HepG2 (cell line): ENCODE results near the gene CRISPLD2. TPM values are rescaled to one million over a fixed set of nuclear protein-coding genes. Genes with fewer than 3 reads are reported as not detected.

Experiments used
- AKNA ChIP-seq: sonication (generic); formaldehyde crosslinking; IDR thresholded peaks from 2 replicates; pipeline ENCODE4 v1.4.0; 2020; ENCODE audit warnings: missing genetic modification reagents, borderline replicate concordance
- ARHGAP35 ChIP-seq: sonication (generic); formaldehyde crosslinking; IDR thresholded peaks from 2 replicates; pipeline ENCODE4 v1.9.0; 2022; ENCODE audit warnings: mild to moderate bottlenecking, inconsistent platforms, moderate library complexity, missing genetic modification reagents, borderline replicate concordance
- GATAD1 ChIP-seq: IDR thresholded peaks from 2 replicates; pipeline ENCODE4 v1.6.1; 2016; ENCODE audit warnings: missing genetic modification reagents, missing compliant biosample characterization
- KDM3A ChIP-seq: IDR thresholded peaks from 2 replicates; pipeline ENCODE4 v1.6.1; 2018; ENCODE audit warnings: low read depth, missing compliant biosample characterization
- NRL ChIP-seq: sonication (generic); formaldehyde crosslinking; IDR thresholded peaks from 2 replicates; pipeline ENCODE4 v1.5.0; 2020; ENCODE audit warnings: missing genetic modification reagents, mild to moderate bottlenecking, moderate library complexity, borderline replicate concordance
- RCOR2 ChIP-seq: IDR thresholded peaks from 2 replicates; pipeline ENCODE4 v1.6.1; 2016; ENCODE audit warnings: missing biosample characterization, missing genetic modification reagents
- REL ChIP-seq: sonication (generic); formaldehyde crosslinking; conservative IDR thresholded peaks from 2 replicates; pipeline ENCODE4 v1.8.0; 2022; ENCODE audit warnings: mild to moderate bottlenecking, missing genetic modification reagents, moderate library complexity
- SIX1 ChIP-seq: sonication (generic); formaldehyde crosslinking; IDR thresholded peaks from 2 replicates; pipeline ENCODE4 v1.4.0; 2020; ENCODE audit warnings: missing genetic modification reagents, borderline replicate concordance
- SPEN ChIP-seq: sonication (generic); formaldehyde crosslinking; IDR thresholded peaks from 2 replicates; pipeline ENCODE4 v1.5.1; 2020; ENCODE audit warnings: low read depth, mild to moderate bottlenecking, missing genetic modification reagents
- TMF1 ChIP-seq: sonication (generic); formaldehyde crosslinking; IDR thresholded peaks from 2 replicates; pipeline ENCODE4 v1.8.1; 2022; ENCODE audit warnings: low read depth, missing genetic modification reagents
- WIZ ChIP-seq: sonication (generic); formaldehyde crosslinking; IDR thresholded peaks from 2 replicates; pipeline ENCODE4 v1.5.1; 2020; ENCODE audit warnings: mild to moderate bottlenecking, missing genetic modification reagents
- ZBTB3 ChIP-seq: sonication (generic); formaldehyde crosslinking; IDR thresholded peaks from 2 replicates; pipeline ENCODE4 v1.4.0; 2020; ENCODE audit warnings: low read depth, mild to moderate bottlenecking, moderate library complexity, missing genetic modification reagents, borderline replicate concordance
- ZNF512 ChIP-seq: sonication (generic); formaldehyde crosslinking; IDR thresholded peaks from 2 replicates; pipeline ENCODE4 v1.4.0; 2020; ENCODE audit warnings: mild to moderate bottlenecking, missing genetic modification reagents
- ZNF513 ChIP-seq: sonication (generic); formaldehyde crosslinking; conservative IDR thresholded peaks from 2 replicates; pipeline ENCODE4 v1.5.0; 2020; ENCODE audit warnings: missing genetic modification reagents
- ZNF597 ChIP-seq: sonication (generic); formaldehyde crosslinking; IDR thresholded peaks from 2 replicates; pipeline ENCODE4 v1.5.0; 2020; ENCODE audit warnings: missing genetic modification reagents
- ZNF678 ChIP-seq: sonication (generic); formaldehyde crosslinking; IDR thresholded peaks from 2 replicates; pipeline ENCODE4 v1.4.0; 2020; ENCODE audit warnings: mild to moderate bottlenecking, missing genetic modification reagents
- polyA plus RNA-seq, 8 experiments: library from polyadenylated mRNA; depleted of rRNA in 3 of 8; stranded (reverse) in 7 of 8; unstranded in 1 of 8; fragments of >200 nt; fragmentation: Illumina TruSeq in 4 of 8; extraction: Trizol in 4 of 8; gene quantifications; 2 replicates each; pipeline versions ENCODE4 v1.2.1 to v1.2.3, GENCODE V29; 2011 to 2016; ENCODE audit warnings: low read depth in 4 of 8, missing spikeins in 1 of 8, mixed read lengths in 1 of 8; ENCODE audit not compliant: insufficient read depth in 1 of 8
- total RNA-seq, 5 experiments: library from RNA; depleted of rRNA; stranded (reverse); fragments of >200 nt; fragmentation: Illumina TruSeq; extraction: Trizol; gene quantifications; 2 replicates each; pipeline ENCODE4 v1.2.3, GENCODE V29; 2016; ENCODE audit warnings: low read depth in 1 of 5

CRISPLD2 gene
- total and polyA plus RNA-seq, 2 of the 13 experiments (the other 11 are each of a cell fraction or from before 2014, with no cell fraction given), result 0.04 to 0.31 TPM

- TF ChIP-seq SIX1 (no peak), WIZ (CRISPR knock-in tag) (peak; percentile 69; the same call in 1 of the 2 replicates), ZNF513 (CRISPR knock-in tag) (no peak), RCOR2 (CRISPR knock-in tag) (no peak), KDM3A (0 out of 2 replicates have a peak, but pooled peaks have one; percentile 62), GATAD1 (peak; percentile 60; the same call in 1 of the 2 replicates), REL (CRISPR knock-in tag) (no peak), NRL (CRISPR knock-in tag) (peak; percentile 56), TMF1 (CRISPR knock-in tag) (no peak), SPEN (peak; percentile 59), AKNA (no peak), ZNF678 (CRISPR knock-in tag) (no peak), ZNF597 (no peak), ZNF512 (CRISPR knock-in tag) (no peak), ZBTB3 (CRISPR knock-in tag) (no peak), ARHGAP35 (CRISPR knock-in tag) (no peak)
Measured at GRCh38 chr16:84851192-84852127, 31.7 kb downstream of the CRISPLD2 start (continued).
